H1 (cell line): ENCODE measurements around the gene WDR45. TPM values are rescaled to one million over a fixed set of nuclear protein-coding genes. Genes with fewer than 3 reads are reported as not detected.

ENCODE experiments used
- CHD7 ChIP-seq: fragments of 300-600 bp; sonication (generic); IDR thresholded peaks from 2 replicates; pipeline ENCODE4 v1.7.1; 2012; ENCODE audit warnings: low read length, moderate library complexity, mild to moderate bottlenecking, inconsistent platforms; ENCODE audit not compliant: insufficient replicate concordance
- polyA plus RNA-seq, 7 experiments: library from polyadenylated mRNA; depleted of rRNA in 3 of 7; stranded (reverse) in 5 of 7; unstranded in 2 of 7; fragments of >200 nt in 5 of 7; fragments of 200-250 nt in 2 of 7; gene quantifications; 1 replicate in 5 of 7; 2 replicates in 1 of 7; 4 replicates in 1 of 7; pipeline versions ENCODE4 v1.2.1 to v1.2.3, GENCODE V29; 2011 to 2013; ENCODE audit warnings: missing spikeins in 2 of 7, mixed read lengths in 2 of 7
- total RNA-seq: library from RNA; stranded (reverse); fragmentation: NEBNext Ultra II Directional; extraction: Animal tissue kit (Norgen Biotek cat#: 25700); gene quantifications from 2 replicates; pipeline ENCODE4 v1.2.1, GENCODE V29; 2021

WDR45 gene
- total and polyA plus RNA-seq, 2 of the 8 experiments (the other 6 are each of a cell fraction or from before 2014, with no cell fraction given): 27.9 to 49.7 TPM

- no peak for TF ChIP-seq CHD7
- TF ChIP-seq, all 59 proteins: peak for 11
Observed at GRCh38 chrX:49043220-49043986, 36.3 kb downstream of the WDR45 start, which contains the start of gene TFE3 (continued).
